Choroid plexus epithelial cell (primary cell): ENCODE measurements around the gene CROCC2.

Experiments used
- DNase-seq: peaks from one replicate; pipeline ENCODE4 v3.0.0-alpha.2; 2010; ENCODE audit warnings: low read depth
- H3K4me3 ChIP-seq: 2 replicates; pipeline ENCODE4 v1.5.1; 2011; ENCODE audit warnings: low read depth, mild to moderate bottlenecking, control low read depth, low read length, moderate library complexity
- CTCF ChIP-seq: conservative IDR thresholded peaks from 2 replicates; pipeline ENCODE4 v1.5.1; 2011; ENCODE audit warnings: low read depth, mild to moderate bottlenecking, control low read depth, inconsistent platforms, low read length, moderate library complexity

The CROCC2 gene

GRCh38 chr2:240920783-240921231 is 14.7 kb downstream of the CROCC2 start:
- TF ChIP-seq CTCF: no peak
- no peak for DNase-seq

GRCh38 chr2:240921311-240921994 is 15.3 kb downstream of the CROCC2 start:
- TF ChIP-seq CTCF: no peak
- no peak overlapping the region for H3K4me3 ChIP-seq
- DNase-seq: peak; percentile 94

More at GRCh38 chr2:240920783-240921231, 14.7 kb downstream of the CROCC2 start:
- H3K4me3 ChIP-seq: no peak overlapping the region

- DNase-seq: no peak
- no peak for TF ChIP-seq CTCF
- no peak overlapping the region for H3K4me3 ChIP-seq
Measured at GRCh38 chr2:240921995-240922244, 15.8 kb downstream of the CROCC2 start.

GRCh38 chr2:240922245-240922981 is 16.3 kb downstream of the CROCC2 start:
- no peak for TF ChIP-seq CTCF
- no peak for DNase-seq
- no peak overlapping the region for H3K4me3 ChIP-seq

- no peak overlapping the region for H3K4me3 ChIP-seq
- DNase-seq: no peak
- no peak for TF ChIP-seq CTCF
Measured at GRCh38 chr2:240922982-240923537, 16.9 kb downstream of the CROCC2 start.

- no peak for DNase-seq
- no peak overlapping the region for H3K4me3 ChIP-seq
- TF ChIP-seq CTCF: no peak
Measured at GRCh38 chr2:240925191-240925567, 19.0 kb downstream of the CROCC2 start.
